Measurements from ENCODE around the gene FN1.

DNA sequence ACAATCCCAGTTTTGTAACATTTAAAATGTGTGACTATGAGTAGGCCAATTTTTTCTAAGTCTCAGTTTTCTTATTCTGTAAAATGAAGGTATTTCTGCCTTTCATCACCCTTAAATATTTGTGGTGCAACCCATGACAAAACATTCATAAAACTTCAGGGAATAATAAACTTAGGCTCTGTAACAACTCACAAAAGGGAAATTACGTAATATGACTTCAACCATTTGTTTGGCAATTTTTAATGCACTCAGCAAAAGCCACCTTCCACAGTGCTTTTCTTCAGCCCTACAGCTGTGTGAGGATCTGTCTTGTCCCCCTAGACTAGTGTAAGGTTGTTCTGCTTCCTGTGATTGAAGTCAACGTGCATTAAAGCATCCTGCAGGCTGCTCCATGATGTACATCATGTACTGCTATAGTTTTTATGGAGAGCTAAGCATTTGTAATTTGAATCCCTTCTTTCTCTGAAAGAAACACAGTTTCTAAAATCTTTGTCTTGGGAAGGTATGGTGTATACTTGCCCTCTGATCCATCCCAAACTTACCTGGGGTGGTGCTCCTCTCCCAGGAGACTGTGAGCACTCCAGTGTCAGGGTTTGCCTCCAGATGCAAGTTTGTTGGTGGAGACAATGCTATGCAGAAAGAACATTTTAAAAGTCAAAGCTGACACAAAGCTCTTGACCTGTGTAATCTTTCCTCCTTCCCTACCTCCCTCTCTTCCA, 39.1 kb downstream of the FN1 start:
- TF ChIP-seq, protein P1, sequence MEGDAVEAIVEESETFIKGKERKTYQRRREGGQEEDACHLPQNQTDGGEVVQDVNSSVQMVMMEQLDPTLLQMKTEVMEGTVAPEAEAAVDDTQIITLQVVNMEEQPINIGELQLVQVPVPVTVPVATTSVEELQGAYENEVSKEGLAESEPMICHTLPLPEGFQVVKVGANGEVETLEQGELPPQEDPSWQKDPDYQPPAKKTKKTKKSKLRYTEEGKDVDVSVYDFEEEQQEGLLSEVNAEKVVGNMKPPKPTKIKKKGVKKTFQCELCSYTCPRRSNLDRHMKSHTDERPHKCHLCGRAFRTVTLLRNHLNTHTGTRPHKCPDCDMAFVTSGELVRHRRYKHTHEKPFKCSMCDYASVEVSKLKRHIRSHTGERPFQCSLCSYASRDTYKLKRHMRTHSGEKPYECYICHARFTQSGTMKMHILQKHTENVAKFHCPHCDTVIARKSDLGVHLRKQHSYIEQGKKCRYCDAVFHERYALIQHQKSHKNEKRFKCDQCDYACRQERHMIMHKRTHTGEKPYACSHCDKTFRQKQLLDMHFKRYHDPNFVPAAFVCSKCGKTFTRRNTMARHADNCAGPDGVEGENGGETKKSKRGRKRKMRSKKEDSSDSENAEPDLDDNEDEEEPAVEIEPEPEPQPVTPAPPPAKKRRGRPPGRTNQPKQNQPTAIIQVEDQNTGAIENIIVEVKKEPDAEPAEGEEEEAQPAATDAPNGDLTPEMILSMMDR (IDR thresholded peaks at IDR 0.05), result no peak
- no peak for TF ChIP-seq POLR2A (IDR thresholded peaks at IDR 0.05)

Data from body of pancreas (tissue), 4 donors.